NT2/D1 (cell line): ENCODE results near the gene ETF1.

Source experiments
- SUZ12 ChIP-seq: IDR thresholded peaks from 2 replicates; pipeline ENCODE4 v1.6.1; 2011; ENCODE audit not compliant: insufficient read length, insufficient read depth; ENCODE audit errors: extremely low read depth
- YY1 ChIP-seq: IDR thresholded peaks from 2 replicates; pipeline ENCODE4 v1.6.1; 2011; ENCODE audit not compliant: insufficient read length, insufficient read depth
- ZNF274 ChIP-seq: IDR thresholded peaks from 2 replicates; pipeline ENCODE4 v1.6.1; 2011; ENCODE audit warnings: mild to moderate bottlenecking, low read depth, low read length

GRCh38 chr5:138539791-138540190 is 3.2 kb downstream of the ETF1 start:
- TF ChIP-seq ZNF274 = no peak
- no peak for TF ChIP-seq YY1
- TF ChIP-seq SUZ12 = no peak
